IMR-90 (cell line): ENCODE results near the gene CACNA1D. TPM values are rescaled to one million over a fixed set of nuclear protein-coding genes. Genes with fewer than 3 reads are reported as not detected.

Experiments
- ATAC-seq: fragments of 200-7000 bp; cut with Tn5 transposase; 2 replicates; pipeline ENCODE4 v1.9.1; 2020; ENCODE audit warnings: low read depth, mild to moderate bottlenecking, moderate library complexity
- BruUV-seq: library from RNA; stranded (reverse); fragments of 400-500 nt; replicated peaks from 2 replicates; lab custom pipeline; 2021; lab: Mats Ljungman, UMichigan
- CTCF ChIA-PET: fragments of 300-600 bp; formaldehyde crosslinking; extraction: SDS; loops from one replicate; lab custom pipeline; 2021; ENCODE audit warnings: antibody characterized with exemption; lab: Yijun Ruan, JAX
- POLR2A ChIA-PET: fragments of 300-600 bp; sonication (Branson Sonifier 250); formaldehyde crosslinking; loops from one replicate; lab custom pipeline; 2022; ENCODE audit warnings: antibody characterized with exemption; ENCODE audit not compliant: unreplicated experiment; lab: Charles Lee
- DNase-seq: peaks from one replicate; pipeline ENCODE4 v3.0.0; 2013
- H2AFZ ChIP-seq: replicated peaks from 2 replicates; pipeline ENCODE3; 2013; ENCODE audit warnings: low read length, mild to moderate bottlenecking; ENCODE audit not compliant: poor library complexity
- H2AK5ac ChIP-seq: 2 replicates; pipeline ENCODE4 v1.6.1; 2013; ENCODE audit warnings: low read depth, low read length, inconsistent platforms
- H2AK9ac ChIP-seq: replicated peaks from 2 replicates; pipeline ENCODE3; 2013; ENCODE audit warnings: mild to moderate bottlenecking, low read depth, low read length, moderate library complexity; ENCODE audit not compliant: poor library complexity
- H2BK120ac ChIP-seq: 2 replicates; pipeline ENCODE4 v1.6.1; 2013; ENCODE audit warnings: low read depth, low read length, inconsistent platforms
- H2BK15ac ChIP-seq: 3 replicates; pipeline ENCODE4 v1.6.1; 2013; ENCODE audit warnings: low read depth, low read length, inconsistent platforms
- H2BK20ac ChIP-seq: 2 replicates; pipeline ENCODE4 v1.6.1; 2013; ENCODE audit warnings: low read depth, mild to moderate bottlenecking, inconsistent platforms, low read length, moderate library complexity
- H2BK5ac ChIP-seq: 2 replicates; pipeline ENCODE4 v1.6.1; 2013; ENCODE audit warnings: mild to moderate bottlenecking, low read depth, low read length, inconsistent platforms; ENCODE audit not compliant: poor library complexity, severe bottlenecking
- H3K14ac ChIP-seq: replicated peaks from 2 replicates; pipeline ENCODE4 v1.6.1; 2013; ENCODE audit warnings: low read depth, low read length, inconsistent platforms
- H3K18ac ChIP-seq: 2 replicates; pipeline ENCODE4 v1.6.1; 2013; ENCODE audit warnings: low read depth, low read length, control low read depth
- H3K23ac ChIP-seq: 2 replicates; pipeline ENCODE4 v1.6.1; 2013; ENCODE audit warnings: low read depth, low read length, inconsistent platforms
- H3K27ac ChIP-seq: 2 replicates; pipeline ENCODE4 v1.5.1; 2013; ENCODE audit warnings: mild to moderate bottlenecking, control low read depth, low read length; ENCODE audit not compliant: insufficient read depth
- H3K27me3 ChIP-seq: 2 replicates; pipeline ENCODE4 v1.6.1; 2013; ENCODE audit warnings: low read length; ENCODE audit not compliant: control insufficient read depth, insufficient read depth
- H3K36me3 ChIP-seq: 2 replicates; pipeline ENCODE4 v1.6.1; 2013; ENCODE audit warnings: low read length, mixed read lengths; ENCODE audit not compliant: control insufficient read depth, insufficient read depth
- H3K4ac ChIP-seq: 2 replicates; pipeline ENCODE4 v1.6.1; 2013; ENCODE audit warnings: low read depth, low read length, inconsistent platforms
- H3K4me1 ChIP-seq: 2 replicates; pipeline ENCODE4 v1.6.1; 2013; ENCODE audit warnings: low read length, mixed read lengths; ENCODE audit not compliant: control insufficient read depth, insufficient read depth
- H3K4me2 ChIP-seq: 2 replicates; pipeline ENCODE4 v1.6.1; 2013; ENCODE audit warnings: low read depth, mild to moderate bottlenecking, control low read depth, low read length, moderate library complexity
- H3K4me3 ChIP-seq: 2 replicates; pipeline ENCODE4 v1.5.1; 2013; ENCODE audit warnings: low read depth, mild to moderate bottlenecking, control low read depth, low read length, moderate library complexity; ENCODE audit not compliant: insufficient read depth
- H3K56ac ChIP-seq: 2 replicates; pipeline ENCODE4 v1.6.1; 2013; ENCODE audit warnings: low read length, inconsistent platforms; ENCODE audit not compliant: insufficient read depth; ENCODE audit errors: extremely low read depth
- H3K79me1 ChIP-seq, 2 experiments: 2 replicates each; pipeline ENCODE4 v1.6.1; 2013; ENCODE audit warnings: low read length in 2 of 2, inconsistent platforms in 1 of 2, low read depth in 1 of 2
- H3K9ac ChIP-seq: 2 replicates; pipeline ENCODE4 v1.6.1; 2013; ENCODE audit warnings: low read depth, low read length, control low read depth
- H3K9me1 ChIP-seq: 2 replicates; pipeline ENCODE4 v1.6.1; 2013; ENCODE audit warnings: low read length, inconsistent platforms; ENCODE audit not compliant: insufficient read depth
- H3K9me3 ChIP-seq: 2 replicates; pipeline ENCODE4 v1.6.1; 2013; ENCODE audit warnings: low read length; ENCODE audit not compliant: control insufficient read depth, insufficient read depth
- H4K20me1 ChIP-seq: 2 replicates; pipeline ENCODE4 v1.6.1; 2013; ENCODE audit warnings: low read length, inconsistent platforms; ENCODE audit not compliant: insufficient read depth
- H4K5ac ChIP-seq: 2 replicates; pipeline ENCODE4 v1.6.1; 2013; ENCODE audit warnings: mild to moderate bottlenecking, low read depth, low read length, control low read depth
- H4K8ac ChIP-seq, 2 experiments: 2 replicates each; pipeline ENCODE4 v1.6.1; 2013; ENCODE audit warnings: low read depth in 2 of 2, low read length in 2 of 2, control low read depth in 1 of 2, inconsistent platforms in 1 of 2
- H4K91ac ChIP-seq: 2 replicates; pipeline ENCODE4 v1.6.1; 2013; ENCODE audit warnings: low read depth, low read length, inconsistent platforms; ENCODE audit not compliant: insufficient read depth
- CEBPB ChIP-seq: IDR thresholded peaks from 2 replicates; pipeline ENCODE4 v1.6.1; 2012; ENCODE audit warnings: low read depth, low read length, improper control_type of control experiment
- NFE2L2 ChIP-seq: fragments of 150-350 bp; IDR thresholded peaks from 2 replicates; pipeline ENCODE4 v1.6.1; 2016; ENCODE audit warnings: low read depth, mild to moderate bottlenecking, low read length
- RAD21 ChIP-seq: IDR thresholded peaks from 2 replicates; pipeline ENCODE4 v1.6.1; 2012; ENCODE audit warnings: low read length, improper control_type of control experiment
- RCOR1 ChIP-seq: IDR thresholded peaks from 2 replicates; pipeline ENCODE4 v1.6.1; 2012; ENCODE audit warnings: mild to moderate bottlenecking, low read length, improper control_type of control experiment; ENCODE audit not compliant: insufficient replicate concordance
- WGBS, 2 experiments: methylation state at CpG; one replicate each; pipeline versions ENCODE4 v1.1.5 to v1.1.7; 2013; ENCODE audit warnings: missing lambda C conversion rate in 2 of 2; ENCODE audit not compliant: insufficient read length in 1 of 2; ENCODE audit errors: extremely low coverage in 2 of 2; 5-methylcytosine and 5-hydroxymethylcytosine counted together
- dilution Hi-C: fragments of 300-500 bp; cut with HindIII; formaldehyde crosslinking; loops from one replicate; pipeline ENCODE4 v1.14.3; 2018; ENCODE audit warnings: low sequenced_read_pairs; ENCODE audit not compliant: unreplicated experiment
- in situ Hi-C: fragments of 300-500 bp; cut with MboI; formaldehyde crosslinking; loops from 3 replicates; pipeline ENCODE4 v1.14.3; 2019; ENCODE audit warnings: low sequenced_read_pairs, inconsistent platforms, mixed read lengths
- intact Hi-C: fragments of 100-400 bp; cut with micrococcal nuclease; formaldehyde crosslinking; loops from 2 replicates; pipeline ENCODE4 v1.10.0; 2022
- polyA plus RNA-seq, 3 experiments: library from polyadenylated mRNA; depleted of rRNA; stranded (reverse); fragments of >200 nt; gene quantifications; 2 replicates each; pipeline ENCODE4 v1.2.3, GENCODE V29; 2012; ENCODE audit warnings: low replicate concordance in 1 of 3
- total RNA-seq: library from RNA; depleted of rRNA; stranded (reverse); fragments of >200 nt; gene quantifications from 2 replicates; pipeline ENCODE4 v1.2.3, GENCODE V29; 2012
- TF ChIP-seq, protein P1 (sequence below): fragments of 150-350 bp; IDR thresholded peaks from 2 replicates; pipeline ENCODE4 v1.6.1; 2017; ENCODE audit warnings: mild to moderate bottlenecking, antibody characterized with exemption, low read length, low read depth

CACNA1D gene
- total and polyA plus RNA-seq, 2 of the 4 experiments (the other 2 are of a cell fraction) = 0.07 TPM; not detected in 1

DNA sequence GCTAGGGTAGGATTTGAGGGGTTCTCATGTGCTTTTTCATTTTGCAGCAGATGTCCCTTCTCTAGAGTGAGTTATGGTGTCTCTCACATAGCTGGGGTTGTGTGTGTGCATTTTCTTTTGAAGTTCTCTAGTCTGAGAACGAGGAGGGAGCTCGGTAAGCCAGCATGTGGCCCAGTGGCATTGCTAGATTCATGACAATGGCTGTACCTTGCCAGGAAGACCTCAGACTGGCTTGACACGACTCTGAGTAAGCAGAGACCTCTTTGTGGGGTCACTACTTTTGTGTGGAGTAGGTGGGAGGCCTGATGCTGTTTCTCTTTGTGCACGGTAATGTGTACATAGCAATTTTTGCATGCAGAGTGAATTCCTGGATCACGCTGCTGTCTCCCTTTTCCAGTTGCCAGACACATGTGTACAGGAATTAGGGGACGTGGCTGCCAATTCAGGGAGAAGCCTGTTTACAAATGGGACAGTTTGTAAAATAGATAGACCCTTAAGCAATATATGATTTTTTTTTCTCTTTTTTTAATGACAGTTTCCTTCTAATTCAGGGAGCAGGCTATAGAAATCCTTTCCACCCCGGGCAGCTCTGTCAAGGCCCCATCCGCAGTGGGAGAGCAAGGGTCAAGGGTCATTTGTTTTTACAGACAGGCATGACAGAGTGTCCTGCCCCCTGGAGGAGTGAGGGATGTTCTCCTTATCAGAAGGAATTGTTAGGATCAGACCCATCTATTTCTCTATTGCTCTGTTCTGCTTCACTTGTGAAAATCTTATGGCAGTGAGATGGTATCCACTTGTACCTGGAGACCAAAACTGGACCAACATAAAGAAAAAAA, 4.6 kb downstream of the CACNA1D start:
- Histone ChIP-seq H3K18ac (no peak overlapping the region), H2AK9ac (no peak overlapping the region), H3K56ac (no peak overlapping the region), H3K79me1 (no peaks in the 10 kb centered on the region), H4K5ac (no peak overlapping the region), H3K4me3 (no peak overlapping the region), H4K91ac (no peak overlapping the region), H2AFZ (no peak overlapping the region), H3K23ac (no peak overlapping the region), H2AK5ac (no peak overlapping the region), H2BK20ac (no peak overlapping the region), H4K20me1 (no peaks in the 10 kb centered on the region), H2BK15ac (no peak overlapping the region), H3K27ac (no peak overlapping the region), H3K4ac (no peak overlapping the region), H2BK120ac (no peak overlapping the region), H3K4me1 (no peaks in the 10 kb centered on the region), H3K4me2 (no peak overlapping the region), H3K9me3 (no peaks in the 10 kb centered on the region), H3K36me3 (no peaks in the 10 kb centered on the region), H3K9ac (no peak overlapping the region), H3K27me3 (peaks cover 34% of the 10 kb centered on the region), H2BK5ac (no peak overlapping the region), H3K14ac (no peak overlapping the region), H3K9me1 (no peaks in the 10 kb centered on the region), H4K8ac (no peak overlapping the region)
- no TSS peak for BruUV-seq
- no peak for ATAC-seq
- dilution Hi-C loops (no loop called here), in situ Hi-C loops (no loop called here), intact Hi-C loops (loop anchor here (10.0 kb wide), 1 partner anchor 184 kb away; no protein-coding TSS in a partner anchor)
- DNase-seq = no peak
- ChIA-PET CTCF (no interaction called here), POLR2A (no interaction called here)
- TF ChIP-seq, protein P1, sequence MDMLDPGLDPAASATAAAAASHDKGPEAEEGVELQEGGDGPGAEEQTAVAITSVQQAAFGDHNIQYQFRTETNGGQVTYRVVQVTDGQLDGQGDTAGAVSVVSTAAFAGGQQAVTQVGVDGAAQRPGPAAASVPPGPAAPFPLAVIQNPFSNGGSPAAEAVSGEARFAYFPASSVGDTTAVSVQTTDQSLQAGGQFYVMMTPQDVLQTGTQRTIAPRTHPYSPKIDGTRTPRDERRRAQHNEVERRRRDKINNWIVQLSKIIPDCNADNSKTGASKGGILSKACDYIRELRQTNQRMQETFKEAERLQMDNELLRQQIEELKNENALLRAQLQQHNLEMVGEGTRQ = no peak
- TF ChIP-seq NFE2L2 (no peak), RCOR1 (no peak), CEBPB (no peak), RAD21 (no peak)
- WGBS, 2 experiments = 20% methylated on average over 2 of the region's 8 CpGs; no CpG with 5 or more reads in 1 of the 2 experiments
